SU-DHL-6 (cell line): ENCODE data around the gene BRD4.

ENCODE experiments used
- H2AFZ ChIP-seq: fragments of 200-600 bp; sonication (generic); 2 replicates; pipeline ENCODE4 v1.6.1; 2014; ENCODE audit warnings: low read depth, mild to moderate bottlenecking, moderate library complexity, mixed read lengths, antibody characterized with exemption, low read length; ENCODE audit not compliant: severe bottlenecking
- H3F3A ChIP-seq: fragments of 200-600 bp; shearing (Covaris generic); 2 replicates; pipeline ENCODE4 v1.6.0; 2016; ENCODE audit warnings: antibody characterized with exemption, mild to moderate bottlenecking; ENCODE audit not compliant: insufficient read depth
- H3K27ac ChIP-seq: fragments of 200-600 bp; sonication (generic); 2 replicates; pipeline ENCODE4 v1.5.1; 2016; ENCODE audit warnings: low read depth, mild to moderate bottlenecking, low read length, moderate library complexity, mixed read lengths
- H3K27me3 ChIP-seq: fragments of 200-600 bp; sonication (generic), shearing (Covaris generic); 2 replicates; pipeline ENCODE4 v1.6.0; 2014; ENCODE audit warnings: mild to moderate bottlenecking, low read length
- H3K36me3 ChIP-seq: fragments of 200-600 bp; sonication (generic); 2 replicates; pipeline ENCODE4 v1.6.1; 2014; ENCODE audit warnings: mild to moderate bottlenecking, low read length, mixed read lengths
- H3K4me2 ChIP-seq: fragments of 300-600, 200-600 bp; shearing (Covaris generic), sonication (generic); 2 replicates; pipeline ENCODE4 v1.6.0; 2014; ENCODE audit warnings: low read length, low read depth, mild to moderate bottlenecking; ENCODE audit not compliant: poor library complexity, severe bottlenecking
- H3K4me3 ChIP-seq: fragments of 200-600 bp; sonication (generic); 2 replicates; pipeline ENCODE4 v1.5.1; 2014; ENCODE audit warnings: antibody characterized with exemption, low read length, mild to moderate bottlenecking, mixed read lengths; ENCODE audit not compliant: insufficient read depth, poor library complexity, severe bottlenecking
- H3K79me2 ChIP-seq: fragments of 200-600 bp; sonication (generic); 2 replicates; pipeline ENCODE4 v1.6.1; 2014; ENCODE audit warnings: mild to moderate bottlenecking, low read length, moderate library complexity; ENCODE audit not compliant: insufficient read depth
- H3K9ac ChIP-seq: fragments of 200-600 bp; sonication (generic); 2 replicates; pipeline ENCODE4 v1.7.0; 2014; ENCODE audit warnings: mild to moderate bottlenecking, low read length
- H3K9me2 ChIP-seq: fragments of 200-600 bp; sonication (generic); replicated peaks from 2 replicates; pipeline ENCODE4 v1.6.1; 2014; ENCODE audit warnings: low read length; ENCODE audit not compliant: insufficient read depth
- H3K9me3 ChIP-seq: fragments of 200-600 bp; sonication (generic); 2 replicates; pipeline ENCODE4 v1.6.1; 2014; ENCODE audit warnings: low read length, mixed read lengths; ENCODE audit not compliant: insufficient read depth
- H4K20me1 ChIP-seq: fragments of 200-600 bp; sonication (generic); 2 replicates; pipeline ENCODE4 v1.6.1; 2014; ENCODE audit warnings: low read depth, mild to moderate bottlenecking, antibody characterized with exemption, low read length, moderate library complexity, mixed read lengths
- EZH2phosphoT487 ChIP-seq: fragments of 200-600 bp; sonication (generic), shearing (Covaris generic); conservative IDR thresholded peaks from 2 replicates; pipeline ENCODE4 v1.6.1; 2018; ENCODE audit warnings: mild to moderate bottlenecking, antibody characterized with exemption, low read length, moderate library complexity, mixed read lengths
- TF ChIP-seq, protein P1 (sequence below): fragments of 200-600 bp; sonication (generic); IDR thresholded peaks from one replicate; pipeline ENCODE4 v1.5.1; 2017; ENCODE audit warnings: antibody characterized with exemption, mild to moderate bottlenecking, low read length, moderate library complexity; ENCODE audit not compliant: insufficient read depth, poor library complexity, severe bottlenecking

BRD4 gene

DNA sequence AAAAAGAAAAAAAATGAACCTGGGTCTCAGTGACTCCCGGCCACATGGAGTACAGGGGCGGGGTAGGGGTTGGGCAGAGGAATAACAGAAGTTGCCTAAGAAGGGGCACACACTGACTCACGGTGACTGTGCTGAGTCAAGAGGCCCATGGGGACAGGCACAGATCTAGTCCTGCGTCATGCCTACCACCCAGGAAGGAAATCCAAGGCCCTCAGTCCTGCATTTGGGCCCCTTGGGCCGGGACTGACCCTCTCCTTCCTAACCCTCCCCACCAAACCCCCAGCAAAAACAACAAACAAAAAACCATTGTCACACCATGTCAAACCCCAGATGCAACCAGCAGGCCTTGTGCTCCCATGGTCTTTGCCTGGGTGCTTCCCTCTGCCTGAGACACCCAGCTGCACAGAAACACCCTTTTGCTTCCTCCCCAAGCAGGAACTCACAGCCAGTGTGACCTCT, 122.0 kb downstream of the BRD4 start:
- no peaks in the 10 kb centered on the region for H3K9me3 ChIP-seq
- H3K79me2 ChIP-seq = no peaks in the 10 kb centered on the region
- no peak overlapping the region for H3K9ac ChIP-seq
- H3K9me2 ChIP-seq = no peaks in the 10 kb centered on the region
- no peaks in the 10 kb centered on the region for H3K36me3 ChIP-seq
- H4K20me1 ChIP-seq = no peaks in the 10 kb centered on the region
- H3F3A ChIP-seq = no peaks in the 10 kb centered on the region
- H2AFZ ChIP-seq = no peak overlapping the region
- no peak overlapping the region for H3K27ac ChIP-seq
- no peaks in the 10 kb centered on the region for H3K27me3 ChIP-seq
- TF ChIP-seq, protein P1, sequence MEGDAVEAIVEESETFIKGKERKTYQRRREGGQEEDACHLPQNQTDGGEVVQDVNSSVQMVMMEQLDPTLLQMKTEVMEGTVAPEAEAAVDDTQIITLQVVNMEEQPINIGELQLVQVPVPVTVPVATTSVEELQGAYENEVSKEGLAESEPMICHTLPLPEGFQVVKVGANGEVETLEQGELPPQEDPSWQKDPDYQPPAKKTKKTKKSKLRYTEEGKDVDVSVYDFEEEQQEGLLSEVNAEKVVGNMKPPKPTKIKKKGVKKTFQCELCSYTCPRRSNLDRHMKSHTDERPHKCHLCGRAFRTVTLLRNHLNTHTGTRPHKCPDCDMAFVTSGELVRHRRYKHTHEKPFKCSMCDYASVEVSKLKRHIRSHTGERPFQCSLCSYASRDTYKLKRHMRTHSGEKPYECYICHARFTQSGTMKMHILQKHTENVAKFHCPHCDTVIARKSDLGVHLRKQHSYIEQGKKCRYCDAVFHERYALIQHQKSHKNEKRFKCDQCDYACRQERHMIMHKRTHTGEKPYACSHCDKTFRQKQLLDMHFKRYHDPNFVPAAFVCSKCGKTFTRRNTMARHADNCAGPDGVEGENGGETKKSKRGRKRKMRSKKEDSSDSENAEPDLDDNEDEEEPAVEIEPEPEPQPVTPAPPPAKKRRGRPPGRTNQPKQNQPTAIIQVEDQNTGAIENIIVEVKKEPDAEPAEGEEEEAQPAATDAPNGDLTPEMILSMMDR = no peak
- TF ChIP-seq EZH2phosphoT487 = no peak
- H3K4me2 ChIP-seq = no peak overlapping the region
- no peak overlapping the region for H3K4me3 ChIP-seq

DNA sequence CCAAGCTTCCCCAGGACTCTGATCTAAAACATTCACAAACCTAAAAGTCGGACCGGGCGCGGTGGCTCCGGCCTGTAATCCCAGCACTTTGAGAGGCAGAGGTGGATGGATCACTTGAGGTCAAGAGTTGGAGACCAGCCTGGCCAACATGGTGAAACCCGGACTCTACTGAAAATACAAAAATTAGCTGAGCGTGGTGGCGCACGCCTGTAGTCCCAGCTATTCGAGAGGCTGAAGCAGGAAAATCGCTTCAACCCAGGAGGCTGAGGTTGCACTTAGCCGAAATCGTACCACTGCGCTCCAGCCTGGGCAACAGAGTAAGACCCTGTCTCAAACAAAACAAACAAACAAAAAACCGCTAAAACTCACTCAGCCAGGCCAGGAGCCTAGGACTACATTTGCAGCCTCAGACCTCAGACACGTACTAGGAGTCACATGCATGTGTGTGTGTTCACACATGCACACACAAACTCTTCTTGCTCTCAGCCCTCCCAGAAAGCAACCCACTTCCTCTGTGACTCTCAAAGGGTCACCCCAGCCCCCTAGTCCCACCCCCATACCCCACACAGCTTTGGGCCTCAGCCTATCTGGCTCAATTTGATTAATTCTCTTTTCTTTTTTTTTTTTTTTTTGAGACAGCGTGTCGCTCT, 130.8 kb downstream of the BRD4 start:
- TF ChIP-seq EZH2phosphoT487 = no peak
- TF ChIP-seq, protein P1 = no peak
- H3K9me2 ChIP-seq = no peaks in the 10 kb centered on the region
- H3K27me3 ChIP-seq = no peaks in the 10 kb centered on the region
- no peaks in the 10 kb centered on the region for H3K9me3 ChIP-seq
- H3K9ac ChIP-seq = no peak overlapping the region
- no peak overlapping the region for H3K4me2 ChIP-seq
- H4K20me1 ChIP-seq = no peaks in the 10 kb centered on the region
- no peak overlapping the region for H2AFZ ChIP-seq
- H3K79me2 ChIP-seq = no peaks in the 10 kb centered on the region
- H3K27ac ChIP-seq = no peak overlapping the region
- H3F3A ChIP-seq = no peaks in the 10 kb centered on the region
- no peak overlapping the region for H3K4me3 ChIP-seq
- H3K36me3 ChIP-seq = no peaks in the 10 kb centered on the region

DNA sequence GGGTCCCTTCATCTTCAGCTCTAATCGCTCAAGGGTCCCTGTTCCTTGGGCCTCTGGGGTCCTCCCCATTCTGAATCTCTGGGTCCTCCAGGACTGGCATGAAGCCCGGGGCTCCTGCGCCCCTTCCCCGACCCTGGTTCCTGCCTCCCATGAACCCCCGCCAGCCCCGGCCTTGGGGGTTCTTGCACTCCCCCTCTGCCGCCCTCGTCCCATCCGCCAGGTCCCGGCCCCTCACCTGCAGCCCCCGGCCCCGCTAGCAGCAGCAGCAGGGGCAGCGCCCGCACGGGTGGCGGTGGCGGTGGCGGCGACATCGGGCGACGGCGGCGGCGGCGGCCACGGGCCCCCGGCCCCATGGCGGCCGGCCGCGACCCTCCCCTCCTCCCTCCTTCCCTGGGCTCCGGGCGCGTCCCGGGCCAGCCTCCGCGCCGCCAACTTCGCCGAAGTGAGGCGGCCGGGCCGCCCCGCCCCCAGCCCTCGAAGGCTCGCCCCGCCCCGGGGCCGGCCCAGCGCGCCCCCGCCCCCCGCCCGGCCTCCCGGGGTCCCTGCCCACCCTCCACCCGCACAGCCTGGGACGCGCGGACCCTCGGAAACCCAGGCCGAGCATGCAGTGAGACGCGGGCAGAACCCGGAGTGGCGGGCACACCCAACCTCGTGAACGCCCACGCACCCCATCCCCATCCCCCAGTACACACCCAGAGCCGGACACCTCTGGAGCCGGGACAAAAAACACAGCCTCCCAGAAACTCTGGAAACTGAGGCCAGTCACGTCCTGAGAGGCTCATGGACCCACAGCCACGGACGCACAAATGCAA, 131.6 kb downstream of the BRD4 start, which contains the start of gene NOTCH3:
NOTCH3 (minus strand) TSS at position 443 of the 812 bp plus-strand sequence; CDS start at position 353, 90 bp downstream.
- H3K4me3 ChIP-seq = no peak within 1 kb of the TSS
- H3K36me3 ChIP-seq = no peaks in the 10 kb centered on the region
- H3K27ac ChIP-seq = no peak within 1 kb of the TSS
- H3K9me2 ChIP-seq = no peaks in the 10 kb centered on the region
- no peaks in the 10 kb centered on the region for H3F3A ChIP-seq
- TF ChIP-seq, protein P1 = no peak
- no peak for TF ChIP-seq EZH2phosphoT487
- no peaks in the 10 kb centered on the region for H3K9me3 ChIP-seq
- H3K27me3 ChIP-seq = no peaks in the 10 kb centered on the region
- H2AFZ ChIP-seq = no peak within 1 kb of the TSS
- no peak within 1 kb of the TSS for H3K4me2 ChIP-seq
- H3K79me2 ChIP-seq = no peaks in the 10 kb centered on the region
- no peaks in the 10 kb centered on the region for H4K20me1 ChIP-seq
- H3K9ac ChIP-seq = no peak within 1 kb of the TSS
